Keratinocyte (primary cell): ENCODE results near the gene SLC30A7.

ENCODE experiments used
- EZH2 ChIP-seq: IDR thresholded peaks from one replicate; pipeline ENCODE4 v1.6.1; 2012; ENCODE audit warnings: inconsistent platforms, mild to moderate bottlenecking, low read length, moderate library complexity
- TF ChIP-seq, protein P1 (sequence below), 3 experiments: IDR thresholded peaks in 1 of 3; conservative IDR thresholded peaks in 1 of 3; optimal IDR thresholded peaks in 1 of 3; 2 replicates in 2 of 3; 3 replicates in 1 of 3; pipeline versions ENCODE3 to v1.5.1; 2011; ENCODE audit warnings: low read length in 3 of 3, mild to moderate bottlenecking in 3 of 3, moderate library complexity in 2 of 3, control low read depth in 1 of 3, inconsistent platforms in 1 of 3; ENCODE audit not compliant: insufficient read depth in 2 of 3; ENCODE audit errors: extremely low read depth in 1 of 3

GRCh38 chr1:100955322-100955721 is 59.4 kb downstream of the SLC30A7 start:
- TF ChIP-seq, protein P1, sequence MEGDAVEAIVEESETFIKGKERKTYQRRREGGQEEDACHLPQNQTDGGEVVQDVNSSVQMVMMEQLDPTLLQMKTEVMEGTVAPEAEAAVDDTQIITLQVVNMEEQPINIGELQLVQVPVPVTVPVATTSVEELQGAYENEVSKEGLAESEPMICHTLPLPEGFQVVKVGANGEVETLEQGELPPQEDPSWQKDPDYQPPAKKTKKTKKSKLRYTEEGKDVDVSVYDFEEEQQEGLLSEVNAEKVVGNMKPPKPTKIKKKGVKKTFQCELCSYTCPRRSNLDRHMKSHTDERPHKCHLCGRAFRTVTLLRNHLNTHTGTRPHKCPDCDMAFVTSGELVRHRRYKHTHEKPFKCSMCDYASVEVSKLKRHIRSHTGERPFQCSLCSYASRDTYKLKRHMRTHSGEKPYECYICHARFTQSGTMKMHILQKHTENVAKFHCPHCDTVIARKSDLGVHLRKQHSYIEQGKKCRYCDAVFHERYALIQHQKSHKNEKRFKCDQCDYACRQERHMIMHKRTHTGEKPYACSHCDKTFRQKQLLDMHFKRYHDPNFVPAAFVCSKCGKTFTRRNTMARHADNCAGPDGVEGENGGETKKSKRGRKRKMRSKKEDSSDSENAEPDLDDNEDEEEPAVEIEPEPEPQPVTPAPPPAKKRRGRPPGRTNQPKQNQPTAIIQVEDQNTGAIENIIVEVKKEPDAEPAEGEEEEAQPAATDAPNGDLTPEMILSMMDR (optimal IDR thresholded peaks at IDR 0.05 in 1 of 3, IDR thresholded peaks at IDR 0.05 in 1 of 3, conservative IDR thresholded peaks at IDR 0.05 in 1 of 3; ENCODE audit: extremely low read depth in 1 of 3, insufficient read depth in 2 of 3, low read length in 3 of 3) = no peak
- TF ChIP-seq EZH2 = no peak
